Neural cell (in vitro differentiated cells): ENCODE measurements around the gene OR5B12.

Source experiments
- MXI1 ChIP-seq: fragments of 450-650 bp; conservative IDR thresholded peaks from 2 replicates; pipeline ENCODE4 v1.6.1; 2014; ENCODE audit warnings: antibody characterized with exemption, mild to moderate bottlenecking; ENCODE audit not compliant: poor library complexity, severe bottlenecking
- REST ChIP-seq: IDR thresholded peaks from 2 replicates; pipeline ENCODE4 v1.6.1; 2012; ENCODE audit warnings: borderline replicate concordance
- TAF1 ChIP-seq: IDR thresholded peaks from 2 replicates; pipeline ENCODE4 v1.6.1; 2012; ENCODE audit warnings: low read depth

GRCh38 chr11:58394195-58394594, 47.8 kb downstream of the OR5B12 start:
- TF ChIP-seq REST (no peak), TAF1 (no peak), MXI1 (no peak)
